NCI-H524 treated with DMSO at 0.1 percent for 48 hours (cell line): Measurements from ENCODE around the gene EPN1.
"Not testable (repeated sequence)": the region's sequence is repeated elsewhere in the genome, so short reads cannot be mapped to it uniquely, and the experiment has no call there.

Source experiments
- DNase-seq: peaks from one replicate; lab custom pipeline; 2025; lab: John Stamatoyannopoulos, UW

The EPN1 gene

DNA sequence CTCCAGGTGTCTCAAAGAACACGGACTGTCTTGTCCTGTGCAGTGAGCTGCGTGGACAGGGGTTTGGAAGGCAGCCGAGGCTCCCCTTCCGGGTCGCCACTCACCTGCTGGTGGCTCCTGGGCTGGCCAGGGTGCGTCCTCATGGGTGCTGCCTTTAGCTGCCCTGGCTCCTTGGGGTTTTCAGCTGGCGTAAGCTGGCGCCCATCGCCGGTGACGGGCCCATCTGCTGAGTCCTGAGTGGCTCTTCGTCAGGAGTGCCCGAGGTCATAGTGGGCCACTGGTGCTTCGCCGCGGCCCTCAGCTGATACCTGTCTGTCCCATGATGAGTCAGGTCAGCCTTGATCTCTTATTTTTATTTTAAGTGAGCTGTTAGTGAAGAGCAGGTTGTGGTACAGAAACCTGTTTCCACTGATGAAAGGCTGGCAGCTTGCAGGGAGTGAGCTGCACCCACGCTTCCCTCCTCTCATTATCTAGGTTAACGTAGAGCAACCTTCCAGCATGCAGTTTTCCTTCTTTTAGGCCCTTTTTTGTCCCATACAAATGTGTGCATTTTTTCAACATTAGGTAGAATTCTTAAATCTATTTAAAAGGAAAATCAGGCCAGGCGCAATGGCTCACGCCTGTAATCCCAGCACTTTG lies 18.4 kb downstream of the EPN1 start:
- no peak for DNase-seq

DNA sequence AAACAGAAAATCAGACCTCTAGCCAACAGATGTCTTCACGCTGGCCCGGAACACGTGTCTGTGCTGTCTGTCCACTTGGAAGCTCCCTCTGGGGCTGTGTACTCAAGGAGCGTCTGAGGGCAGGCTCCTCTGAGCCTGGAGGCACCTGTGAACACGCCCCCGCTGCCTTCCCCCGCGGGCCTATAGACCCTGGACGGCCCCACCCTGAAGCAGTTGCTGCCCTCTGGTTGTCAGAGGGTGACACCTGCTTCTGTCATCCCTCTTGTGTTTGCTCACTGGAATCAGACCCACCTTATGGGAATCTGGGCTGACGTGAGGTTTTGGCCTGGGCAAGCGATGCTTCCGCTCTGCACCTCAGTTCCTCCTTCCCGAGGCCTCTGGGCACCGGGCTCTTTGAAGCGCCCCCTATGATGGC lies 19.2 kb downstream of the EPN1 start:
- DNase-seq, result no peak

DNA sequence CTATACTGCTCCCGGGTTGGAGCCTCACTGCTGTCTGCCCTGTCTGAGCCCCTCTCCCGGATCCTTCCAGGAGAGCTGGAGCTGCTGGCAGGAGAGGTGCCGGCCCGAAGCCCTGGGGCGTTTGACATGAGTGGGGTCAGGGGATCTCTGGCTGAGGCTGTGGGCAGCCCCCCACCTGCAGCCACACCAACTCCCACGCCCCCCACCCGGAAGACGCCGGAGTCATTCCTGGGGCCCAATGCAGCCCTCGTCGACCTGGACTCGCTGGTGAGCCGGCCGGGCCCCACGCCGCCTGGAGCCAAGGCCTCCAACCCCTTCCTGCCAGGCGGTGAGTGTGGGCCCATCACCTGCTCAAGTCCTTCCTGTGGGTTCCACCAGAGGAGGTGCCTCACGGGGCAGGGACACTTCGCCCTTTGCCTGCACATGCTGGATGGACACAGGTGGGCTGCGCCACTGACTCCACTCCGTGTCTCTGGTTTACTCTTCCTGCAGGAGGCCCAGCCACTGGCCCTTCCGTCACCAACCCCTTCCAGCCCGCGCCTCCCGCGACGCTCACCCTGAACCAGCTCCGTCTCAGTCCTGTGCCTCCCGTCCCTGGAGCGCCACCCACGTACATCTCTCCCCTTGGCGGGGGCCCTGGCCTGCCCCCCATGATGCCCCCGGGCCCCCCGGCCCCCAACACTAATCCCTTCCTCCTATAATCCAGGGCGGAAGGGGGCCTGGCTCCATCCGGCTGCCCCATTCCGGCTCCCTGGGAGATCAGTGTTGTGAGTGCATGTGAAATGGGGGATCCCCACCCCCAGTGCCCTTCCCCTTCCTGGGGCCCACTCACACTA lies 19.8 kb downstream of the EPN1 start:
- no peak for DNase-seq

DNA sequence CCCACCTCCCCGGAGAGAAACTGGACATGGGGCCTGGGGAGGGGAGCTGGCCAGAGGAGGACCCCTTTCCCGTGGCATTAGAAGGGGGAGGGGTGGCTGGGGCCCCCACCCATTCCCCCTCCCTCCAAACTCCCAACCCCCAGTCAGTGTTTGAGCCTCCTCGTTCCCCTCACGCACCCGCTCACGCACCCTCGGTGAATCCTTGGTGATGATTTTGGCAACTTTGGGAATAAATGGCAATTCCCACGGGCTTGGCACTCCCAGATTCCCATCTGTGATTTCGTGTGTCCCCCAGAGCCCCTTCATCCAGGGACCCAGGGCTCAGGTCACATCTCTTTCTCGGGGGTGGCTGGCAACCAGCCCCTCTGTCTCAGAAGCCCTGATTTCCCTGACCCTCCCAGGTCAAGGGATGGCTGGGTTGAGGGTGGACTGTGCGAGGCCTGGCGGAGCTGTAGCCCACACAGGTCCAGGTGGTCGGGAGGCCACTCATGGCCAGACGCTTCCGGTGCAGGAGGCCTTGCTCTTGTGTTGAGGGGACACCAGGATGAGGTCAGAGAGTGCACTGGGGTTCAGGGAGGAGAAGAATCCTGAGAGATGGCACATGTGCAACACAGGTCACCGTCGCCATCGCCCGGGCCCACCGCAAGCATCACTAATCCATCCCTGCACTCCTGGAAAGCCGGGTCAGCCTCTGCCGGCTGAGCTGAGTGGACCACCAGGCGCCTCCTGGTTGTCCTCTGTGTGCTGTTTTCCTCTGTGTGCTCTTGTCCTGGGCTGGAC lies 20.7 kb downstream of the EPN1 start:
- no peak for DNase-seq

DNA sequence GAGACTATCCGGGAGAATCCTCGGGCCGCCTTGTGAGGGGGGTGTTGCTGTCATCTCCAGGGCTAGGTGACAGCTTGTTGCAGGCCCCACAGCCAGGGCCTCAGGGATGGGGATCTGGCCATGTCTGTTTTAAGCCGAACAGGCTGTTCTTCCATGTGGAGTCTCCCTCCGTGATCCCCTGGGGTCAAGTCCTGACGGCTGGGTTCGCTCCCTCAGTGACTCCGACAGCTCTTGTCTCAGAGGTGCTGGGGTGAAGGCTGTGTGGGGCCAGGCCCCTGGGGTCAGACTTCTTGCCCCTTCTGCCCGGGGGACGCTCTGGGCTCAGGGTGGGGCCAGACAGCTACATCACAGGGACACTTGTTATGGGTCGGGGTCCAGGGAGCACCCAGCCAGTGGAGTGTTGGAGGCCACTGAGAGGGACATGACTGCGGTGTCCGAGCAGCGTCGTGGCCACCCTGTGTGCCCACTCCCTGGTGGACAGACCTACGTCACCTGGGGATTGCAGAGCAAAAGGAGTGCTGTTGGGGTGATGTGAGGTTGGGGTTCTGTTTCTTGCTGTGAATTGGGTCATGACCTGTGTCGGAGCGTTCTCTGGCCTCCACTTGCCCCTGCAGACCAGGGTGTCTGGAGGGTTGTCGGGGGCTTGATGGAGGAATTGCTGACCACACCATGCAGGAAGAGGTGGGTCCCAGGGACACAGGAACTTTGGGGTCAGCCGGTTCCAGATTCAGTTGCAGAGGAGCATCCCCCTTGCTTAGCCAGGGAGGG lies 21.5 kb downstream of the EPN1 start:
- no peak for DNase-seq

DNA sequence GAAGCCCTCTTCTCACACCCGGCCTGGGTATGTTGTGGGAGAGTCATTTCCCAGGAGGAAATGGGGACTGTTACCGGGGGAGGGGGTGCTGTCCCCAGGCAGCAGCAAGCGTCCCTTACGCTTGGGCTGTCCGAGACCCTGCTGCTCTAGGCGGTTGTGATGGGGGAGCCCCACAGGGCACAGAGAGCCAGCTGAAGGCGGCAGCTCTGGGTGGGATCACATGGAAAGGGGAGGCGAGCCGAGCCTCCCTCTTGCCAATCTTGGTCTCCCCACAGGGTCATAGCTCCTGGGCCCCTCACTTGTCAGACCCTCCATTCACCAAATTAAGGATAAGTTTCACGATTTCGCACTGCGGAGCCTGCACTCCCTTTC lies 22.0 kb downstream of the EPN1 start:
- no peak for DNase-seq

DNA sequence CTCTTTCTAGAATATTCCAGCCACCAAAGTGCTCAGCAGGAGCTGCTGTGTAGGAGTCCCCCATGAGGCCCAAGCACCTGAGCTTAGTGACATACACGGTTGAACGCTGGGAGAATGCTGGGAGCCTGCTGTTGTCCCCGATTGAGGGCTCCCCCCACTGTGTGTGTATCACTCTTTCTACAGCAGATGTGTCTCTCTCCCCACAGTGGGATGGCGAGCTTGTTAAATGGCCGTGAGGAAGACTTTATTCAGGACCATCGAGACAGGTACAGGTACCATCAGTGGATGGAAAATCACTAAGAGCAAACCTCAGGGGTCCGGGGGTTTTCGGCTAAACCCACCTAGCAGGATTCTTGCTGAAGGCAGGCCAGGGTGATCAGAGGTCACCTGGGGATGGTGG lies 22.7 kb downstream of the EPN1 start:
- no peak for DNase-seq

DNA sequence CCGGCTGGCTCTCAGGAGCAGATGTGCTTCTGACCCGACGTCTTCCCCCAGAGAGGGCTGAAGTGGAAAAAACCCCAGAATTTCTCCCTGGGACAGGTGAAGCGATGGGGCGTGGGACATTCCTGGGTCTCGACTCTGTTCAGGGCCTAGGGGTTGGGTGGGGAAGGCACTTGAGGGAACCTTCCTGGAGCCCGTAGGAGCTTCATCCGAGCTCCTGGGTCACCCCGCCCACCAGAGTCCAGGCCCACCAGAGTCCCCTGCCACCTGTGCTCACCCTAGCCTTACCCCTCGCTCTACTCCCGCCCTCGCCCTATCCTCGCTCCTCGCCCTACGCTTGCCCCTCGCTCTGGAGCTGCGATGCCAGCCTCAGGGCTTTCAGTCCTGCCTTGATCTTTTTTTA lies 23.2 kb downstream of the EPN1 start:
- no peak for DNase-seq

DNA sequence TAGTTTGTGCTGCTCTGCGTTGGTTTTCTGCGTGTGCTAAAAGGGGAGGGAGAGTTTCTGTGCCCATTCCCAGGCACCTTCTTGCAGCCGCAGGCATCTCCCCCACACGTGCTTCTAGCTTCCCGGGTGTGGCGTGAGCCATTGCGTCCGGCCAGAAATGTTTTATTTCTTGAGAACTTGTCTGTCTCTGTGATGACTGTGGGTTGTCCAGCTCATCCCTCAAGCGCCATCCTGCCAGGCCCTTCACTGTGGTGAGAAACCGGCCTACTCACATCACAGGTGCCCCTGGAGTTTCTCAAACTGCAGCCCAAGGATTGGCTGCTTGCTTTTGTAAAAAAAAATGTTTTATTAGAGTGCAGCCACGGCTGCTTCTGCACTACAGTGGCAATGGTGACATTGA lies 24.2 kb downstream of the EPN1 start:
- DNase-seq, result no peak

DNA sequence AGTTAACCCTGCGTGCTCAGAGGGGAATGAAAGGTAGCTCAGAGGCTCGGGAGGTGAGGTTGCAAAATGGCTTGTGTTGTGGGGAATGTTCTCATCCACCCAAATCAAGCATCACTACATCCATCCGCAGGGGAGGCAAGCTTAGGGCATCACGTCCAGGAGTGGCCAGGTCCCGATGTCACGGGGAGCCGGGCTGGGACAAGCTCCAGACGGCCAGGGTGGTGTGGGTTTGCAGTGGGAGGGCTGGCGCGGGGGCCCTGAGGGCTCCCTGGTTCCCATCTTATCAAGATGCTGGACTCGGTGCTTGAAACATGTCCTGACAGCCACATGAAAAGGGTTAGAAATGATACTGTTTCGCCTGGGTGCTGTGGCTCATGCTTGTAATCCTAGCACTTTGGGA lies 25.8 kb downstream of the EPN1 start:
- no peak for DNase-seq

DNA sequence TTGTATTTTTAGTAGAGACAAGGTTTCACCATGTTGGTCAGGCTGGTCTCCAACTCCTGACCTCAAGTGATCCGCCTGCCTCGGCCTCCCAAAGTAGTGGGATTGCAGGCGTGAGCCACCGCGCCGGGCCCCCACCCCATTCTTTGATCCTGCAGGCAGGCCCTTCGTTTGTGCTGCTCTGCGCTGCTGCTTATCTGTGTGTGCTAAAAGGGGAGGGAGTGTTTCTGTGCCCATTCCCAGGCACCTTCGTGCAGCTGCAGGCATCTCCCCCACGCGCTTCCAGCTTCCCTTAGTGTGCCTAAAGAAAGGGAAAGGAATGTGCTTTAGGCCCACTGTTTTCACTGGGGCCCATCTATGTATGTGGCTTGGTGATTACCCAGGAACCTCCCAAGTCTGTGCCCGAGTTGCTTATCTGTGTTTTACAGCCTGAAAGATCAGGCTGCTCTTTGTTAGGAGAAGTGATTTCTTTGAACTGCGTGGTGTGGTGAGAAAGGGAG lies 27.2 kb downstream of the EPN1 start:
- no peak for DNase-seq

DNA sequence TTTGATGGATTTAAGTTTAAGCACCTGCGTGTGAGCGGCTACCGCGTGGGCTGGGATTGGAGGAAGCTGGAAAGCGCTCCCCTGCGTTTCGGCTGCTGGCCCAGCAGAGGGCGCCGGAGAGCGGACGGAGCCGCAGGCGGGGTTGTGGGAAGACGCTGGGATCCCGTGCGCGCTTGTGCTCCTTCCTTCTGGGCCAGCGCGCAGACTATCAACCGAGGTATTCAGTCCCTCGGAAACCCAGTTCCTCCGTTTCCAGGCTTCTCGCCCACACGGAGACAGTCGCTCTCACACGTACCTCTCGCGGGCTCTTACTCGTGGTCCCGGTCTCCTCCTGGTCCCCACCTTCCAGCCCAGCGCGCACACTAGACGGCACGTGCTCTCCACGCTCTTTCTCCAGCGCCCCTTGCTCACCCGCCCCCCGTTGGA lies 28.8 kb downstream of the EPN1 start:
- DNase-seq, result no peak

DNA sequence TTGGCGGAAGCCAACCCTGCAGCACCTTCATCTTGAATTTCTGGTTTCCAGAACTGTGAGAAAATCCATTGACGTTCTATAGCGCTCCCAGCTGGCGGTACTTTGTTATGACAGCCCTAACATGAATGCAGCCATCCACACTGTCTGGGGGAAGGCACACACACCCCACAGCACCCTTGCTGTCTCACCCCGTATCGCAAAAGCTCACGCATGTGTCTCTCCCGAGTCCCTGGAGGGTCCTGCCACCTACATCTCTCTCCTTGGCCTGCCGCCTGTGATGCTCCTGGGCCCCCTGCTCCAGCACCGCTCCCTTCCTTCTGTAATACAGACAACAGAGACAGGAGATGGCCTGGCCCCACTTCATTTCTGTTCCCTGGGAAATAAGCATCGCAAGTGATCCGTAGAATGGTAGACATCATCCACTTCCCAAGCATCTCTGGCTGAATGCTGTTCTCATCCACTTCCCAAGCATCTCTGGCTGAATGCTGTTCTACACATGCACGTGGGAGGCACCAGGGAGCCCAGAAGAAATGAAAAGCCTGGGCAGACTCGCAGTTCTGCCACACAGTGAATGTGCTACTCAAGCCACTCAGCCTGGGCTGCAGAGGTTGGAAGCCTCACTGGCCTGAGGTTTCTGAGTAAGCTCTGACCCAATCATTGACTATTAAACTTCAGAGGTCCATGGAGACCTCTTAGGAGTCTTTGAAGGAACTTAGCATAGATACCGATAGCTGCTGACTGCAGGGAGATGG lies 29.6 kb downstream of the EPN1 start:
- DNase-seq, result no peak

DNA sequence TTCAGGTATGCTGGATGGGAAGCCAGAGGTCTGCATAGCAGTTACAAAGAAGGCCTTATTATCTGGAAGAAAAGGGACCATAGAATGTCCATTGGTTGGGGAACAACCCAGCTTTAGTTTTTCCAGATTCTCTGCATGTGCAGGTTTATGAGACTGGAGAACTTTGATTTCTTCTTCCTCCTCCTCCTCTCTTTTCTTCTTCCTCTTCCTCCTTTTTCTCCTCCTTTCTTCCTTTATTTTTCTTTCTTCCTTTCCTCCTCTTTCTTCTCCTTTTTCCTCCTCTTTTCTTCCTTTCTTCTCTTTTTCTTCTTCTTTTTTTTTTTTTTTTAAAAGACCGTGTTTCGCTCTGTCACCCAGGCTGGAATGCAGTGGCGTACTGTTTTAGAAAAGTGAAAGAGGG lies 30.9 kb downstream of the EPN1 start:
- DNase-seq, result no peak

DNA sequence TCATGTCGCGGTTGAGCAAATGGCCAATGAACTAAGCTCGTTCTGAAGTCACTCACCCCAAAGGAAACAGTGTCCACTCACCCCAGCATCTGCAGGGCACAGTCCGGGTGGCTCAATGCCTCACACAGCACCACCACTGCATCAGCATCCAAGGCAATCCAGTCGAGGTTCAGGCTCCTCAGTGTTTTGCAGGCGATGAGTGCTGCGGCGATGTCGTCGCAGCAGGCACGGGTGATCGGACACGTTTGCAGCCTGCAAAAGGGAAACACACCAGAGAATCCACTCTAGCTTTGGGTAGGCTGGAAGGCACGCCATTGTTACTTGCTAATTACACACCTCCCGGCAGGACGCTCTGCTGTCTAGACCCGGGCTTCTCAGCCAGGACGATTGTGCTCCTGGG lies 36.7 kb downstream of the EPN1 start:
- DNase-seq, result no peak

DNA sequence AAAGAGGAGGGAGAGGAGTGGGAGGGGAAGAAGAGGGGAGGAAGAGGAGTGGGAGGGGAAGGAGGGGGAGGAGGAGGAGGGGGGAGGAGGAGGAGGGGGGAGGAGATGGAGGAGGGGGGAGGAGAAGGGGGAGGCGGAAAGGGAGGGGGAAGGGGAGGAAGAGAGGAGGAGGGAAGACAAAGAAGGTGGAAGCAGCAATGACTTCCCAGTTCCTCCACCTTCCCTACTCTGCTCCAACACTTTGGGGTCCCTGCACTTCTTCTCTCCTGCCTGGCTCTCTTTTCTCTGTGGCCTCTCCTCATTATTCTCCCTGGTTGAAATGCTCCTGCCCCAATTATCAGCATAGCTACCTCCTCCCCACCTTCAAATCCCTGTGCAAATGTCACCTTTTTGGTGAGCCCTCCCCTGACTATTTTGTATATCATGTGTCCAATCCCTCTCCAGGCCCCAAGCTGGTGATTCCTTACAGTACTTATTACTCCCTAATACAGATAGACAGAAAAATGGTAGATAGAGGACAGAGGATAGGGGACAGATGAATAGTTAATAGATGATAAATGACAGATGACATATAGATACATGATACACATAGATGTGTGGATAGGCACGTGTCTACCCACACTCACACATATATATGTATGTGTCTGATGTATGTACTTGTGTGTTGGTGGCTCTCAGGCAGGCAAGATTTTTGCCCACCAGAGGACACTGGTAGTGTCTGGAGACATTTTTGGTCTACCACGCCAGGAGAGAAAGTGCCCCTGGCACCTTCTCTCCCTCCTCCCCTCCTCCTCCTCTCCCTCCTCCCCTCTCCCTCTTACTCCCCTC lies 38.0 kb downstream of the EPN1 start:
- DNase-seq, result no peak

DNA sequence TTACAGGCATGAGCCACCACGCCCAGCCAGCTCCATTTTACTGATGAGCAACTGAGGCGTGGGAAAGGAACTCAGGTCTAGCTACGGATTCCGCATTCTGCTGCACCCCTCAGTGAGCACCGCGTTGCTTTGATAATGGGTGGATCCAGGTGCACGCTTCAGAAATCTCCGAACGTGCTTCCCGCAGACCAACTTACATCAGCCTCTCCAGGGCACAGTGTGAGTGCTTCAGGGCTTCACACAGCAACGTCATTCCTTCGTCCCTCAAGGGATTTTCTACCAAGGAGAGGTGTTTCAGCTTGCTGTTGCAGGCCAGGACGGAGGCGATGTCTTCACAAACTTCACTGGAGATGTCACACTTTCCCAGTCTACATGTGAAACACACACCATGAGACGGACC lies 41.5 kb downstream of the EPN1 start:
- DNase-seq, result no peak

DNA sequence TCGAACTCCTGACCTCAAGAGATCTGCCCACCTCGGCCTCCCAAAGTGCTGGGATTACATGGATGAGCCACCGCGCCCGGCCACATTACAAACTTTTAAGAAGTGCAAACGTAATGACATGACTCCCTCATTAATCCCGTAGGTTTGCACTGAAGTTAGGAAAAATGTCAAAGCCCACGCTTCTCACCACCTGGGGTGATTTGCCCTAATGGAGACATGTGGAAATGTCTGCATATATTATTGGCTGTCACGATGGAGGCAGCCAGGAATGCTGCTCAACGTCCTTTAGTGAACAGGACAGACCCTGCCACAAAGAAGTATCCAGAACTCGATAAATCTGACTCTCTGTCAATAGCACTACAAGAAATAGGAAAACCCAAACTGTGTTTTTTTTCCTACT lies 42.2 kb downstream of the EPN1 start:
- no peak for DNase-seq

DNA sequence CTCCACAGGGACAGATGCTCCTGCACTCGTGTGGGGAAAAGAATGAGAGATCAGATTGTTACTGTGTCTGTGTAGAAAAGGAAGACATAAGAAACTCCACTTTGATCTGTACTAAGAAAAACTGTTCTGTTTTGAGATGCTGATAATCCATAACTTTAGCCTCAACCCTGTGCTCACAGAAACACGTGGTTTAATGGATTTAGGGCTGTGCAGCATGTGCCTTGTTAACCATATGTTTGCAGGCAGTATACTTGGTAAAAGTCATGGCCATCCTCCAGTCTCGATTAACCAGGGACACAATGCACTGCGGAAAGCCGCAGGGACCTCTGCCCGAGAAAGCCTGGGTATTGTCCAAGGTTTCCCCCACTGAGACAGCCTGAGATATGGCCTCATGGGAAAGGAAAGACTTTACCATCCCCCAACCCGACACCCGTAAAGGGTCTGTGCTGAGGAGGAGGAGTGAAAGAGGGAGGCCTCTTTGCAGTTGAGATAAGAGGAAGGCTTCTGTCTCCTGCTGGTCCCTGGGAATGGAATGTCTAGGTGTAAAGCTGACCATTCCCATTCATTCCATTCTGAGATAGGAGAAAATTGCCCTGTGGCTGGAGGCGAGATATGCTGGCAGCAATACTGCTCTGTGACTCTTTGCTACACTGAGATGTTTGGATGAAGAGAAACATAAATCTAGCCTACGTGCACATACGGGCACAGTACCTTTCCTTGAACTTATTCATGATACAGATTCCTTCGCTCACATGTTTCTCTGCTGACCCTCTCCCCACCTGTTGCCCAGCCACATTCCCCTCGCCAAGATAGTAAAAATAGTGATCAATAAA lies 43.1 kb downstream of the EPN1 start:
- not testable (repeated sequence) for DNase-seq
